CD4-positive, alpha-beta T cell (primary cell): Measurements from ENCODE around the gene PTPN7. TPM values are rescaled to one million over a fixed set of nuclear protein-coding genes. Genes with fewer than 3 reads are reported as not detected.
"Not testable (repeated sequence)": the region's sequence is repeated elsewhere in the genome, so short reads cannot be mapped to it uniquely, and the experiment has no call there.

Experiments
- ATAC-seq: fragments of 200-7000 bp; cut with Tn5 transposase; one replicate; pipeline ENCODE4 v1.10.0; 2022; ENCODE audit warnings: mild to moderate bottlenecking; ENCODE audit not compliant: poor library complexity
- CTCF ChIA-PET: fragments of 350-600 bp; sonication (Branson Sonifier 250); formaldehyde crosslinking; loops from one replicate; lab custom pipeline; 2021; ENCODE audit warnings: antibody characterized with exemption, inconsistent platforms; lab: Charles Lee
- POLR2A ChIA-PET: fragments of 350-600 bp; sonication (Branson Sonifier 250); formaldehyde crosslinking; loops from one replicate; lab custom pipeline; 2021; ENCODE audit warnings: antibody characterized with exemption, inconsistent platforms; lab: Charles Lee
- DNase-seq, 14 experiments: peaks; one replicate each; pipeline ENCODE4 v3.0.0-alpha.2; 2013 to 2020; ENCODE audit warnings: mixed read lengths in 2 of 14
- H3K27ac ChIP-seq, 2 donors: one replicate each; pipeline versions ENCODE4 v1.5.1 to v1.7.0; 2013; ENCODE audit warnings: low read length in 2 of 2, low read depth in 1 of 2, mild to moderate bottlenecking in 1 of 2
- H3K27me3 ChIP-seq, 2 experiments: 1 replicate in 1 of 2; 2 replicates in 1 of 2; pipeline versions ENCODE4 v1.6.1 to v1.7.0; 2013; ENCODE audit warnings: low read length in 2 of 2, control low read depth in 1 of 2, mild to moderate bottlenecking in 1 of 2, moderate library complexity in 1 of 2; ENCODE audit not compliant: insufficient read depth in 2 of 2, control insufficient read depth in 1 of 2
- H3K36me3 ChIP-seq: one replicate; pipeline ENCODE4 v1.6.1; 2013; ENCODE audit warnings: low read length, control low read depth; ENCODE audit not compliant: insufficient read depth
- H3K4me1 ChIP-seq: one replicate; pipeline ENCODE4 v1.6.1; 2013; ENCODE audit warnings: low read length, control low read depth; ENCODE audit not compliant: insufficient read depth
- H3K4me3 ChIP-seq: one replicate; pipeline ENCODE4 v1.5.1; 2013; ENCODE audit warnings: mild to moderate bottlenecking, low read length, moderate library complexity
- H3K9me3 ChIP-seq, 2 experiments: 1 replicate in 1 of 2; 2 replicates in 1 of 2; pipeline versions ENCODE4 v1.6.1 to v1.7.0; 2013; ENCODE audit warnings: low read length in 2 of 2, mild to moderate bottlenecking in 2 of 2, control low read depth in 1 of 2, moderate library complexity in 1 of 2; ENCODE audit not compliant: control insufficient read depth in 1 of 2, insufficient read depth in 1 of 2
- H3K27ac Mint-ChIP-seq: one replicate; pipeline ENCODE4 v1.8.0; 2020; ENCODE audit warnings: mixed read lengths
- H3K27me3 Mint-ChIP-seq: one replicate; pipeline ENCODE4 v1.8.0; 2021; ENCODE audit warnings: mixed read lengths
- H3K36me3 Mint-ChIP-seq: one replicate; pipeline ENCODE4 v1.8.0; 2021; ENCODE audit warnings: low read depth, mixed read lengths
- H3K4me1 Mint-ChIP-seq: one replicate; pipeline ENCODE4 v1.8.0; 2021; ENCODE audit warnings: low read depth, mixed read lengths
- H3K4me3 Mint-ChIP-seq: one replicate; pipeline ENCODE4 v1.8.0; 2020; ENCODE audit warnings: mild to moderate bottlenecking, mixed read lengths
- H3K9me3 Mint-ChIP-seq: one replicate; pipeline ENCODE4 v1.8.0; 2020; ENCODE audit warnings: mixed read lengths
- CTCF ChIP-seq: fragments of 200-600 bp; IDR thresholded peaks from one replicate; pipeline ENCODE4 v1.8.0; 2022; ENCODE audit warnings: antibody characterized with exemption, mild to moderate bottlenecking
- intact Hi-C, 2 experiments: fragments of 100-400 bp; cut with DNase I in 1 of 2; cut with micrococcal nuclease in 1 of 2; formaldehyde crosslinking; loops; one replicate each; pipeline versions ENCODE4 v1.15.1 to v1.9.0; 2023 to 2025; cut with DNase I, micrococcal nuclease
- total RNA-seq, 174 experiments: library from RNA in 2 of 174; stranded (reverse) in 2 of 174; gene quantifications; one replicate each; pipeline ENCODE4 v1.2.3 and lab custom pipeline; 2021 to 2026

Gene PTPN7
- total RNA-seq, 2 experiments from 2014 or later = 144 to 145 TPM

GRCh38 chr1:202193614-202194327 lies 33.4 kb upstream of the PTPN7 start, which contains the start of gene LGR6:
TSS of gene LGR6 (plus strand) at chr1:202193799. CDS start at chr1:202193990, 191 bp downstream.
- intact Hi-C loops = loop anchor here (1.0 to 2.0 kb wide), 2 partner anchors 122 to 525 kb away; no protein-coding TSS in a partner anchor
- H3K27ac Mint-ChIP-seq = no peak within 1 kb of the TSS
- peaks cover 16% of the 10 kb centered on the region for H3K4me1 ChIP-seq
- no peak within 1 kb of the TSS for H3K4me3 ChIP-seq
- H3K36me3 Mint-ChIP-seq = no peaks in the 10 kb centered on the region
- H3K4me3 Mint-ChIP-seq = no peak within 1 kb of the TSS
- no peak within 1 kb of the TSS for H3K27ac ChIP-seq
- POLR2A ChIA-PET = interaction anchor here (1.4 kb wide), 1 partner anchor 123 kb away, joined by 3 read pairs; no protein-coding TSS in a partner anchor
- H3K9me3 ChIP-seq = no peaks in the 10 kb centered on the region
- peaks cover 20% of the 10 kb centered on the region in 2 experiments for H3K27me3 ChIP-seq
- peaks cover 35% of the 10 kb centered on the region for H3K27me3 Mint-ChIP-seq
- TF ChIP-seq CTCF = no peak
- CTCF ChIA-PET = interaction anchor here (1.1 to 1.9 kb wide), 8 partner anchors 9 to 526 kb away, joined by 3 to 10 read pairs (median 7); partner anchors contain the start of gene PTPN7
- no peak for ATAC-seq
- no peaks in the 10 kb centered on the region for H3K9me3 Mint-ChIP-seq
- no peak for DNase-seq
- H3K36me3 ChIP-seq = no peaks in the 10 kb centered on the region
- H3K4me1 Mint-ChIP-seq = peaks cover 14% of the 10 kb centered on the region

DNA sequence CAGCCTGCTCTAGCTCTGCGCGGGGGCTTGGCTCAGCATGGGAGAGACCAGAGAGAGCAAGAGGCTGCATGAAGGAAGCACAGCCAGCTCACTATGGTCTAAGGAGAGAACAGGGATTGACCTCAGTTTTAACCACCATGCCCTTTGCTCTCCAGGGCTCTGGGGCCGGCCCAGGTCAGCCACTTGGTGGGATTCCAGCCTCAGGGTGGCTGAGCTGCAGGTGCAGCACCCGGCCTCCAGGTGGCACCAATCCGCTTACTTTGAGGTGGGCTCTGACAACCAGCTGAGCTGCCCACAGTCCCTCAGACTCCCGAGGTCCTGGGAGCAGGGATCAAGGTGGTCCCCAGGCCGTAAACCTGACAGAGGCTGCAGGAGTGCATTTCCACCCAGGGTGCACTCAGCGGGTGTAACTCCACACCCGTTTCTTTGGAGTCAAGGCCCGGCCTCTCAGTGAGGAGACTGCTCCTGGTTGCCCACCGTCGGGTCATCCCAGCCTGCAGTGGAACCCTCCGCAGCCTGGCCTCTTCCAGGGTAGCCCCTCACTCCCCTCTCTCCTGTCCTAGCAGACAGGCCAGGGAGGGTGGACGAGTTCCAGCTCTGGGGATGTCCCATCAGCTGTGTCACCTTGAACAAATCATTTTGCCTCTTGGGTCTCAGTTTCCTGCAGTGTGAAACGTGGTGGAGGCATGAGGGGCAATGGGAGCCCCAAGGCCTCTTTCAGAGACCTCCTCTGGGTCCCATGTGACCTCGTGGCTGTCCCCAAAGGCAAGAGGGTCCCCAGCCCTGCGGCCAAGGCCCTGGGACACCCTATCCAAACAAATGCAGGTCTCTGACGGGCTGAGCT lies 32.6 kb upstream of the PTPN7 start:
- Histone ChIP-seq H3K36me3 (no peaks in the 10 kb centered on the region), H3K4me3 (no peak overlapping the region), H3K9me3 (no peaks in the 10 kb centered on the region), H3K27me3 (peaks cover 20% of the 10 kb centered on the region in 2 experiments), H3K4me1 (peaks cover 11% of the 10 kb centered on the region), H3K27ac (no peak overlapping the region)
- no peak overlapping the region for H3K27ac Mint-ChIP-seq
- ATAC-seq (peak; percentile 69), DNase-seq (peak; percentile 31 to 73 (median 45))
- peaks cover 8% of the 10 kb centered on the region for H3K4me1 Mint-ChIP-seq
- peaks cover 35% of the 10 kb centered on the region for H3K27me3 Mint-ChIP-seq
- H3K9me3 Mint-ChIP-seq = no peaks in the 10 kb centered on the region
- peak; percentile 88 for TF ChIP-seq CTCF
- no peak overlapping the region for H3K4me3 Mint-ChIP-seq
- intact Hi-C loops = loop anchor here (1.0 to 2.0 kb wide), 2 partner anchors 122 to 526 kb away; no protein-coding TSS in a partner anchor
- ChIA-PET POLR2A (interaction anchor here (1.0 to 1.4 kb wide), 2 partner anchors 124 to 526 kb away, joined by 3 to 4 read pairs; no protein-coding TSS in a partner anchor), CTCF (interaction anchor here (0.8 to 1.9 kb wide), 13 partner anchors 9 to 527 kb away, joined by 3 to 10 read pairs (median 4); partner anchors contain the start of gene PTPN7)
- H3K36me3 Mint-ChIP-seq = no peaks in the 10 kb centered on the region

DNA sequence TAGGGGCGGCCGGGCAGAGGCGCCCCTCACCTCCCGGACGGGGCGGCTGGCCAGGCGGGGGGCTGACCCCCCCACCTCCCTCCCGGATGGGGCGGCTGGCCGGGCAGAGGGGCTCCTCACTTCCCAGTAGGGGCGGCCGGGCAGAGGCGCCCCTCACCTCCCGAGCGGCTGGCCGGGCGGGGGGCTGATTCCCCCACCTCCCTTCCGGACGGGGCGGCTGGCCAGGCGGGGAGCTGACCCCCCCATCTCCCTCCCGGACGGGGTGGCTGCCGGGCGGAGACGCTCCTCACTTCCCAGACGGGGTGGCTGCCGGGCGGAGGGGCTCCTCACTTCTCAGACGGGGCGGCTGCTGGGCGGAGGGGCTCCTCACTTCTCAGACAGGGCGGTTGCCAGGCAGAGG lies 31.0 kb upstream of the PTPN7 start:
- H3K9me3 ChIP-seq, H3K4me3 Mint-ChIP-seq, H3K27ac Mint-ChIP-seq, ATAC-seq, POLR2A ChIA-PET, H3K27ac ChIP-seq, H3K4me3 ChIP-seq, intact Hi-C loops, H3K36me3 ChIP-seq, H3K36me3 Mint-ChIP-seq, H3K4me1 Mint-ChIP-seq, H3K9me3 Mint-ChIP-seq, CTCF ChIA-PET, DNase-seq: not testable (repeated sequence)
- peaks cover 32% of the 10 kb centered on the region for H3K27me3 Mint-ChIP-seq
- Histone ChIP-seq H3K27me3 (peaks cover 20% of the 10 kb centered on the region in 2 experiments), H3K4me1 (peaks cover 11% of the 10 kb centered on the region)
